Neural cell (in vitro differentiated cells): ENCODE results near the gene KNTC1.

Source experiments
- EP300 ChIP-seq: fragments of 450-650 bp; conservative IDR thresholded peaks from 2 replicates; pipeline ENCODE4 v1.6.1; 2014; ENCODE audit warnings: antibody characterized with exemption, mild to moderate bottlenecking, moderate library complexity; ENCODE audit not compliant: poor library complexity, severe bottlenecking
- EZH2 ChIP-seq: fragments of 200-600, 300-800 bp; shearing (Covaris generic), sonication (generic); IDR thresholded peaks from 2 replicates; pipeline ENCODE4 v1.6.1; 2014; ENCODE audit warnings: antibody characterized with exemption, low read length, borderline replicate concordance, mild to moderate bottlenecking; ENCODE audit not compliant: insufficient read depth, poor library complexity, severe bottlenecking
- POLR2AphosphoS5 ChIP-seq: IDR thresholded peaks from 2 replicates; pipeline ENCODE4 v1.6.1; 2012
- RAD21 ChIP-seq: fragments of 450-650 bp; conservative IDR thresholded peaks from 2 replicates; pipeline ENCODE4 v1.6.1; 2014; ENCODE audit warnings: antibody characterized with exemption, mild to moderate bottlenecking, moderate library complexity
- SMC3 ChIP-seq: fragments of 450-650 bp; conservative IDR thresholded peaks from 2 replicates; pipeline ENCODE4 v1.6.1; 2014; ENCODE audit warnings: antibody characterized with exemption, mild to moderate bottlenecking, moderate library complexity; ENCODE audit not compliant: poor library complexity
- TAF1 ChIP-seq: IDR thresholded peaks from 2 replicates; pipeline ENCODE4 v1.6.1; 2012; ENCODE audit warnings: low read depth
- TF ChIP-seq, protein P1 (sequence below): fragments of 450-650 bp; IDR thresholded peaks from 2 replicates; pipeline ENCODE4 v1.5.1; 2014; ENCODE audit warnings: antibody characterized with exemption, mild to moderate bottlenecking, moderate library complexity; ENCODE audit not compliant: poor library complexity, severe bottlenecking
- TF ChIP-seq, protein P2 (sequence below): IDR thresholded peaks from 2 replicates; pipeline ENCODE4 v1.6.1; 2012; ENCODE audit warnings: borderline replicate concordance

DNA sequence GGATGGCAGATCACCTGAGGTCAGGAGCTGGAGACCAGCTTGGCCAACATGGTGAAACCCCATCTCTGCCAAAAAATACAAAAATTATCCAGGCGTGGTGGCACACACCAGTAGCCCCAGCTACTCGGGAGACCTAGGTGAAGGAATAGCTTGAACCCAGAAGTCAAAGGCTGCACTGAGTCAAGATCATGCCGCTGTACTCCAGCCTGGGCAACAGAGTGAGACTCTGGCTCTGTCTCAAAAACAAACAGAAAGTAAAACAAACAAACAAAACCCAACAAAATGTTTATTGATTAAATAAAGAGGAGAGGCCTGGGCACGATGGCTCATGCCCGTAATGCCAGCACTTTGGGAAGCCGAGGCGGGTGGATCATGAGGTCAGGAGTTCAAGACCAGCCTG lies 31.8 kb upstream of the KNTC1 start:
- TF ChIP-seq, protein P1, sequence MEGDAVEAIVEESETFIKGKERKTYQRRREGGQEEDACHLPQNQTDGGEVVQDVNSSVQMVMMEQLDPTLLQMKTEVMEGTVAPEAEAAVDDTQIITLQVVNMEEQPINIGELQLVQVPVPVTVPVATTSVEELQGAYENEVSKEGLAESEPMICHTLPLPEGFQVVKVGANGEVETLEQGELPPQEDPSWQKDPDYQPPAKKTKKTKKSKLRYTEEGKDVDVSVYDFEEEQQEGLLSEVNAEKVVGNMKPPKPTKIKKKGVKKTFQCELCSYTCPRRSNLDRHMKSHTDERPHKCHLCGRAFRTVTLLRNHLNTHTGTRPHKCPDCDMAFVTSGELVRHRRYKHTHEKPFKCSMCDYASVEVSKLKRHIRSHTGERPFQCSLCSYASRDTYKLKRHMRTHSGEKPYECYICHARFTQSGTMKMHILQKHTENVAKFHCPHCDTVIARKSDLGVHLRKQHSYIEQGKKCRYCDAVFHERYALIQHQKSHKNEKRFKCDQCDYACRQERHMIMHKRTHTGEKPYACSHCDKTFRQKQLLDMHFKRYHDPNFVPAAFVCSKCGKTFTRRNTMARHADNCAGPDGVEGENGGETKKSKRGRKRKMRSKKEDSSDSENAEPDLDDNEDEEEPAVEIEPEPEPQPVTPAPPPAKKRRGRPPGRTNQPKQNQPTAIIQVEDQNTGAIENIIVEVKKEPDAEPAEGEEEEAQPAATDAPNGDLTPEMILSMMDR, result no peak
- TF ChIP-seq RAD21 (no peak), SMC3 (no peak), EZH2 (no peak), TAF1 (no peak), EP300 (no peak), POLR2AphosphoS5 (no peak)
- TF ChIP-seq, protein P2, sequence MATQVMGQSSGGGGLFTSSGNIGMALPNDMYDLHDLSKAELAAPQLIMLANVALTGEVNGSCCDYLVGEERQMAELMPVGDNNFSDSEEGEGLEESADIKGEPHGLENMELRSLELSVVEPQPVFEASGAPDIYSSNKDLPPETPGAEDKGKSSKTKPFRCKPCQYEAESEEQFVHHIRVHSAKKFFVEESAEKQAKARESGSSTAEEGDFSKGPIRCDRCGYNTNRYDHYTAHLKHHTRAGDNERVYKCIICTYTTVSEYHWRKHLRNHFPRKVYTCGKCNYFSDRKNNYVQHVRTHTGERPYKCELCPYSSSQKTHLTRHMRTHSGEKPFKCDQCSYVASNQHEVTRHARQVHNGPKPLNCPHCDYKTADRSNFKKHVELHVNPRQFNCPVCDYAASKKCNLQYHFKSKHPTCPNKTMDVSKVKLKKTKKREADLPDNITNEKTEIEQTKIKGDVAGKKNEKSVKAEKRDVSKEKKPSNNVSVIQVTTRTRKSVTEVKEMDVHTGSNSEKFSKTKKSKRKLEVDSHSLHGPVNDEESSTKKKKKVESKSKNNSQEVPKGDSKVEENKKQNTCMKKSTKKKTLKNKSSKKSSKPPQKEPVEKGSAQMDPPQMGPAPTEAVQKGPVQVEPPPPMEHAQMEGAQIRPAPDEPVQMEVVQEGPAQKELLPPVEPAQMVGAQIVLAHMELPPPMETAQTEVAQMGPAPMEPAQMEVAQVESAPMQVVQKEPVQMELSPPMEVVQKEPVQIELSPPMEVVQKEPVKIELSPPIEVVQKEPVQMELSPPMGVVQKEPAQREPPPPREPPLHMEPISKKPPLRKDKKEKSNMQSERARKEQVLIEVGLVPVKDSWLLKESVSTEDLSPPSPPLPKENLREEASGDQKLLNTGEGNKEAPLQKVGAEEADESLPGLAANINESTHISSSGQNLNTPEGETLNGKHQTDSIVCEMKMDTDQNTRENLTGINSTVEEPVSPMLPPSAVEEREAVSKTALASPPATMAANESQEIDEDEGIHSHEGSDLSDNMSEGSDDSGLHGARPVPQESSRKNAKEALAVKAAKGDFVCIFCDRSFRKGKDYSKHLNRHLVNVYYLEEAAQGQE, result no peak
